Brain pericyte (primary cell): Measurements from ENCODE around the gene ARID5B.

ENCODE experiments used
- DNase-seq: peaks from one replicate; pipeline ENCODE4 v3.0.0-alpha.2; 2012; ENCODE audit warnings: low read depth, low spot score

The ARID5B gene

DNA sequence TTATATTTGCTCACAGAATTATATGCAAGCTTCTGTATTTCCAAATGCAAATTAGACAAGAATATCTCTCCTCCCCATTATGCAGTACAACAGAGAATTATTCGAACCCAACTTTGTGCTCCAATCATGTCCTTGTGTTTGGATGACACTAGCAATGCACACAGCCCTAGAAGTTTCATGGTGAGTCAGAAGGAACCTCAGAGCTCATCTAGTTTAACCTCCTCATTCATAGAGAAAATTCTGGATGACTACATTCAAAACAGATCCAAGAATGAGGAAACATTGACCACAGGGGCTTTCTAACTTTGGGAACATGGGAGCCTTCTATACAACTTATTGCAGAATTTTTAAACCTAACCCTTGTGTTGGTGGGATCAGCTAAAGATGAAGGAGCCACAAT lies 12.8 kb upstream of the ARID5B start:
- no peak for DNase-seq

DNA sequence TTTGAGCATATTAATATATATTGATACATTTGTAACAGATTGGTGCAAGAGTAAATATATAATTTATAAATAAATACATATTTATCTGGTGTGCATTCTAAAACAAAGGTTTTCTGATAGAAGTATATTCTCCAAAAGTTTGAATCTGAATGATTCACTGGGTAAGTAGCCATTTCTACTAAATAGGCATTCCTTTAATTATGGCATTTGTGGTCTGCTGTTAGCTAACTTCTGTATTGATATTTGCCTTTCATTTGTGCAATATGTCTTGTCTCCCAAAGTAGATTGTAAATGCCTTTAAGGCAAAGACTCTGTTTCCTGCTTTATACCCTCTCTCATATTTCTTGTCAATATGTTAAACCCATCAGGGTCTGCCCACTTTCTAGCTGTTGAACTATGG lies 11.1 kb upstream of the ARID5B start:
- DNase-seq: no peak

DNA sequence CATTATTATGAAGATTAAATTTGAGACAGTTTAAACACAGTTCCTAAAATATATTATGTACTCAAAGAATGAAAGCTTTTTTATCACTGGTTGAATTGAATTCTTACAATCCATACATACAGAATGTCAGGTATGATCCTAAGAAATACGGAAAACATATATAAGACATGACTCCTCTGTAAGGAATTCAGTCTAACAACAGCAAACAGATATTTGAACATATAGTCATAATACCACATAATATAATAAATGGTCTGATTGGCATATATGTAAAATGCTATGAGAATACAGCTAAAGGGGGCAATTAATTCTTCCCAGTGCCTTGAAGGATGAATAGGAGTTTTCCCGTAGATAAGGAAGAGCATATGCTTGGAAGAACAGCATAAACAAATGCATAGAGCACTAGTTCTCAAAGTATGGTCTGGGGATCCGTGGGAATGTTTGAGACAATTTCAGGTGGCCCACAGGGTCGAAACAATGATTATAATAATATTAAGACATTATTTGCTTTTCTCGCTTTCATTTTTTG lies 10.6 kb upstream of the ARID5B start:
- no peak for DNase-seq

DNA sequence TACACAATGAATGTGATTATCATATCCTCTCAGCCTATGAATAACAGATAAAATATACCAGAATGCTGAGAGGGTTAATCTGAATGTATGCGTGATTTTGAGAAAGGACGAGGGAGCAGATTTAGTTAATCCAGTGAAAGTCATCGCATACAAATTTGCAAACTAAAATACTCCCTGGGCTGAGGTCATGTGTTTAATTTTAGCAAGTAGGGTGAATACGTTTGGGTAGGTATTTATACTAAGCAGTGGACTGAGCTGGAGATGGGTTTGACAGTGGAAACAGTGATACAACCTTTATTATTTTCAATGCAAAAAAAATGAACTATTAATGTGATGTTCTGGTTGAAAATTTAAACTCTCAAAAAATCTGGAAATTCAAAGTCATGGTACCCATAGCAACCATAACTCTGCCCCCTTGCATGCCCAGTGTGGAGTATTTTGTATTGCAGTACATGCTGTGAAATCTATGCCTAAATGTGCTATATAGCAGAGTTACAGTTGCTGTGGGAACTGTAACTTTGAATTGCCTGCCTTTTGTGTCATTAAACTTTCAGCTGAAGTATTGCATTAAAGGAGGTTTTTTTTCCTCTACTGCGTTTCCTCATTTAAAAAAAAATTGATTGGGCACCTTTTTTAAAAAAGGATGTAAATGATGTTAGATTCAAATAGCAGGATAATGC lies 9.5 kb upstream of the ARID5B start:
- no peak for DNase-seq

DNA sequence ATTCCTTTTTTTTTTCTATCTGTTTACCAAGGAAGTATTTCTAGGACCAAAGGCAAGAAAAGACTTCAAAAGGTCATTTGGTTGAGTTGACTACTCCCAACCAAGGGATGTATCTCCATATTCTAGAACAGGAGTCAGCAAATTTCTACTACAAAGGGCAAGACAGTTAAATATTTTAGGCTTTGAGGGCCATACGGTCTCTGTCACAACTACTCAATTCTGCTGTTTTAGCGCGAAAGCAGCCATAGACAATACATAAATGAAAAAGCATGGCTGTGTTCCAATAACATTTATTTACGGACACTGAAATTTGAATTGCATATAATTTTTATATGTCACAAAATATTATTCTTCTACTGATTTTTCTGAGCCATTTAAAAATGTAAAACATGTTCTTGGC lies 8.5 kb upstream of the ARID5B start:
- no peak for DNase-seq

DNA sequence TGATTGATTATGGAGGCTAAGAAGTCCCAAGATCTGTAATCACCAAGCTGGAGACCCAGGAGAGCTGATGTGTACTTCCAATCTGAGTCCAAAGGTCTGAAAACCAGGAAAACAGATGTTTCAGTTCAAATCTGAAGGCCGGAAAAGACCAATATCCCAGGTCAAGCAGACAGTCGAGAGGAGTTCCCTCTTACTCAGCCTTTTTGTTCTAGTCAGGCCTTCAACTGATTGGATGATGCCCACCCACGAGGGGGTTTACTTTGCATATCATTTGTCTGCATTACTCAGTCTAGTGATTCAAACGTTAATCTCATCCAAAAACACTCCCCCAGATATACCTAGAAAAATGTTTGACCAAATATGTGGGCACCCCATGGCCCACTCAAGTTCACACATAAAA lies 7.4 kb upstream of the ARID5B start:
- no peak for DNase-seq

DNA sequence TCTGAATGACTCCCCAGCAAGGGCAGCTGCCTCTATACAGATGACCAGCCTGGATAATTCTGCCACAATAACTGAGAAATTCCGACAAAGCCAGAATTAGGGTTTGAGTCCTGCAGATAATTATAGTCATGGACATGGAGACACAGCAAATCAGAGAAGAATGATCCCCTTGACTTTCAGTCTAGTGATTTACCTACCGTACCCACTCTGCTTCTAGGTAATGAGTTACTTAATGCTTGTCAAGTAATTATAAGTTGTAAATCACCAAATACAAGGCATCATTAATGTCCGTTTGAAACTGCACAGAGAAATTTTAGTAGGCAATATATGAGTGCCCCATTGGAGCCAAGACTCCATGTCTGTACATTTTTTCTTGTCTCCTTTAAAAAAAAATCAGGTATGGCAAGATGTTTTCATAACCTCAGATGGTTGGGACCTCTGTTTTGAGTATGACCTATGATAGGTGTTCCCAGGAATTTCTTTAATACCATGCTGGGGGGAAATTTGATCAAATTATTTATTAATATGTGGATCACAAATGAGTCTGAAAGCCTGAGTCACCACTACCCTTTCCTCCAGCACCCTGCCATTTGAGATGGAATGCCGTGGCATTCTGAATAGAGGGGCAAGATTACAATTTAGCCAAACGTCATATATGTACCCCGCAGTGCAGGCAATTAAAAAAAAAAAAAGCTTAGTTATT lies 5.5 kb upstream of the ARID5B start:
- DNase-seq: no peak

DNA sequence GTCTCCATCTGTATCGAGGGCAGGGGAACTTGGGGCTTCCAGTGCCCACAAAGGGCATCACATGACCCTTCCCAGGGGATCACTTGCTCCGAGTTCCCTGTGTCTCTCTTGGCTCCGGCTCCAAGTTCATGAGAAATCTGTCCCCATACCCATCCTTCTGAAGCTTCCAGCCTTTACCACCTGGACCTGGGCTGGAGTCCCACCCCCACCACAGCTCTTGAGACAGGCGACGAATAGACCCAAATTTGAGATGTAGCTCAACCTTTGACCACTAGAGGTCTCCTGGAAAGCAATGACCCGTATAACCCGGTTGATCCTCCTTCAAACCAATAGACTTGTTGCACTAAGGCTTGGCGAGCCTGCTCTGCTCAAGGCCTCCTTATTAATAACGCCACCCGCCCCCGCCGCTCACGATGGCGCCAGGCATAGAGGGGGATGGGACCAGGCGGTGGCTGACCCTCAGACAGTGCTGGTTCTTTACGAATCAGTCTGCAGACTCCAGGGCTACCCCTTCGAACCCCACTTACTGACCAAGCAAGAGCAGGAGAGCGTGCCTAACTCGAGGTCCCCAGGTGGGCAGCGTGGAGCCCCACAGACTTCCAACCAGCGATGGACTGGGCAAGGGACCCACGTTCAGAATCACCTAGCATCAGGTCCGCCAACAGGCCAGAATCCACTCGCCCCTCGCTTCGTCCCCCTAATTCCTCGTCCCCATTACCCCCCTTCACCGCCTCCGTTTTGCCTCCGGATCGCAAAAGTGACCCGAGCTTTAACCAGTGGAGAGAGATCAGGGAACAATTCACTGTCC lies 4.4 kb upstream of the ARID5B start:
- no peak for DNase-seq

DNA sequence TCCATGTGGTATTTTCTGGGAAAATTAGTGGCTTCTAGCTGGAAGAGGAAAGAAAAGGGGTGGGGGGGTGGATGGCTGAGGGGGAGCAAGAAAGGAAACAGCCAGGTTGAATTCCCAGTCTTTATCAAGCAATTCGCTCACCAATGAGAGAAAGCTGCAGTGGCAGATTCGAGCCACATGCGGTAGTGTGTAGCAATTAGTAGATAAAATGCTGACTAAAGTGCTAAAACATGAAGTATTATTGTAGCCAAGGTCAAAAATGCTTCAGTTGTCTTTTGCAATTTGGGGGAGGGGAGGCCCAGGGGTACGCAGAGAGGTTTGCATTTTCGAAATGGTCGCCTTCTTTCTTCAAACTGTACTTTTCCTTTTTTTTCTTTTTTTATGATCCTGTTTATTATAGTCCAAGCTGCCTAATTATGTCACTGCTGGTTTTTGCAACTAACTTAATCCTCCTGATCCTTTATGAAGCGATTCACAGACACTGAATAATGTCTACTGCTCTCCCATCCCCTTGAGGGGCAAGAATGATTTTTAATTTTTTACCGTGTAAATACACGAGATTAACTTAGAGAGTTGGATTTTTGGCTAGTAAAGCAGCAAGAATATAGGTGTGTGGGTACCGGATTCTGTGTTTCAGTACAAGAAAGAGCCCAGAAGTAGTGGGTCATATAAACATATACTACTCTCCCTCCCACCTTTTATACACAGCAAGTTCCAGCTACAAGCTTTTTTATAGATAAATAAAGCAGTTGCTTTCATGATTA lies 3.6 kb upstream of the ARID5B start:
- DNase-seq: no peak

DNA sequence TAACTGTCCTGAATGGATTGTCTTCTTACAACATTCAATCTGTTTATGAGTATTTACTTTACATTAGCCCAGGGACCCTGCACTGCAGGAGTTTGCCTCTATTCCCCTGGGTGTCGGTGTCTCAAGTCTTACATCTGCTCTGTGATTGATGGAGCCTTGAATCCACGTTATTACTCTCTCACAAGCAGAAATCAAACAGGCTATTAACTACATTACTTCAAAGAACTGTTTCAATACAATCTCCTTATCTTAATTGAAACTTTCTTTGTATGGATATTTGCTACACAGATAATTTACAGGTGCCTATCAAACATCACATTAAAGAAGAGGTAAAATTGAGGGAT lies 3.1 kb upstream of the ARID5B start:
- no peak for DNase-seq

DNA sequence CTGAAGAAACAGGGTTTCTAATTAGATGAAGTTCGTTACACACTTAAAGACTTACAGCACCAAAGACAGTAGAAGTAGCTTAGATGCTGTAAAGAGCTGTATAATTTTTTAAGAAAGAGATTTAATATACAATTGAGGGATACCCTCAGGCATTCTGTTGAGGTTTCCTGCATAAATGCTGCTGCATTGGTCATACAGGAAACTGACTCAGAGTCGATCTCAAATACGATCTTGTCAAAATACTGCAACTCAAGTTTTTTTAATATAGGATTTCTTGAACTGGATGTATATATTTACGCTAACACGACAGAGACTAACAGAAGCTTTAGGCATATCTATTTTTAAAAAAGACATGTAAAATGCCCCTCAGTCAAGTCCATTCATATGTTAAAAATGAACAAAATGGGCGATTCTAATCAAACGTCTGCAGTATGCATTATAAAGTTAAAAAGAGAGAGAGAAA lies 2.4 kb upstream of the ARID5B start:
- DNase-seq: no peak

DNA sequence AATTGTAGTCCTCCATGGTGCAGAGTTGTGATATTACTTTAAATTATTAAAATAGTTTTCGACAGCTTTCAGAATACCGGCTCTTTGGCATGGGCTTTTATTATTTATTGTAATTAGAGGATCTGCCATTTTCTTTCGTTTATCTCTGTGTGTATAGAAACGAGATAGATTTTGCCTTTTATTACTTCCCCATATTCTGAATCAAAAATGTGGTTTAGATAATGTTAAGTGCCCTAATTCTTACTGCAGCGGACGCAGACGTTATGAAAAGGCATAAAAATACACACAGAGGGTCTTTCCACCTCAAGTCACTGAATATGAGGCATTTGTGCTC lies 1.9 kb upstream of the ARID5B start:
- no peak for DNase-seq

DNA sequence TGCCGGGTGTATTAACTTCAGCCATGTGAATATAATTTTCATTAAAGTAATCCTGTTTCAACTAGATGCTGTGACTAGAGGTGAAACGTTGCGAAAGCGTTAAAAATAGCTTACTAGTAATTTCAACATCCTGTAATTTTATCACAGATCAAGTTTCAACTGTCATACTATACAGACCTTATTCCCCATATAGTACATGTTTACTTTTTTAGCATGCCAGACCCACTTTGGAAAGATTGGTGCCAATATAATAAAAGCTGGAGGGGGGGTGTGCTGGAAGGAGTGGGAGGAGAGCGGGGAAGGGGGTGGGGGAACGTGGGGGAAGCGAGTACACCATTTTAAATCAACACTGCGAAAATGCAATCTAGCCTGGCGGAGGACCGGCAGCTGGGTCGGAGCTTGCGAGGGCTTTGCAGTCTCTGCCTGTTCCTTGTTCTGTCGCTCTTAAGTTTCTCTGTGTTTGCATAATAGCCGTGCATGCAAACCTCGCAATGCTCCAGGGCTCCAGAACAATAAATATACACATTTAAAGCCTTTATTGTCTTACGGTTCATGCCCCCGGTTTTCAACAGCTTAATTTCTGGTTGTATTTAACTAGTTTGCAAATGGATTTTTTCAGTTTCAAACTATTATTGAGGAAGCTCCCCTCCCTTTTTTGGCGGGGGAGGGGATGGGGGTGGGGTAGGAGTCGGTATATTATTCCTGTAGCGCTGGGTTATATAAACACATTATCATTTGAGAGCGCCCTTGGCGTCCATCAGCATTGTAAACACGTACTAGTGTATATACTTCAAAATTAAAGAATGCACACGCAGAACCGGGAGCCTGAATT lies 1.3 kb upstream of the ARID5B start:
- DNase-seq: no peak

DNA sequence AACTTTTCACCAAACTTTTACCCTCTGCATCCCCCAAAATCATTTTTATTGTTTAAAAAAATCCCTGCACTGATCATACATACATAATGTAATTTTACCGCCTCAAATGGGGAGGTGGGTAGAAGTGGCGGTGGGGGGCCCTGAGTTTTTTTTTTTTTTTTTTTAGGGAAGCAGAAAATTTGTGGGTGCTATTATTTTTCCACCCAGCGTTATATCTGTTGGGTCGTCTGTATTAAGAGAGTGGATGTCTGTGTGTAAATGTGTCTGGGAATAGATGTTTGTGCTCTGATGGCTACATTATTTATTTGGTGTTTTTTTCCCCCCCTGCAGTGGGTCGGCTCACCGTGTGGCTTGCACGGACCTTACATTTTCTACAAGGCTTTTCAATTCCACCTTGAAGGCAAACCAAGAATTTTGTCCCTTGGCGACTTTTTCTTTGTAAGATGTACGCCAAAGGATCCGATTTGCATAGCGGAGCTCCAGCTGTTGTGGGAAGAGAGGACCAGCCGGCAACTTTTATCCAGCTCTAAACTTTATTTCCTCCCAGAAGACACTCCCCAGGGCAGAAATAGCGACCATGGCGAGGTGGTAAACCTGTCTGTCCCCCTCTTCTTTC lies 438 bp downstream of the ARID5B start:
- no peak for DNase-seq

DNA sequence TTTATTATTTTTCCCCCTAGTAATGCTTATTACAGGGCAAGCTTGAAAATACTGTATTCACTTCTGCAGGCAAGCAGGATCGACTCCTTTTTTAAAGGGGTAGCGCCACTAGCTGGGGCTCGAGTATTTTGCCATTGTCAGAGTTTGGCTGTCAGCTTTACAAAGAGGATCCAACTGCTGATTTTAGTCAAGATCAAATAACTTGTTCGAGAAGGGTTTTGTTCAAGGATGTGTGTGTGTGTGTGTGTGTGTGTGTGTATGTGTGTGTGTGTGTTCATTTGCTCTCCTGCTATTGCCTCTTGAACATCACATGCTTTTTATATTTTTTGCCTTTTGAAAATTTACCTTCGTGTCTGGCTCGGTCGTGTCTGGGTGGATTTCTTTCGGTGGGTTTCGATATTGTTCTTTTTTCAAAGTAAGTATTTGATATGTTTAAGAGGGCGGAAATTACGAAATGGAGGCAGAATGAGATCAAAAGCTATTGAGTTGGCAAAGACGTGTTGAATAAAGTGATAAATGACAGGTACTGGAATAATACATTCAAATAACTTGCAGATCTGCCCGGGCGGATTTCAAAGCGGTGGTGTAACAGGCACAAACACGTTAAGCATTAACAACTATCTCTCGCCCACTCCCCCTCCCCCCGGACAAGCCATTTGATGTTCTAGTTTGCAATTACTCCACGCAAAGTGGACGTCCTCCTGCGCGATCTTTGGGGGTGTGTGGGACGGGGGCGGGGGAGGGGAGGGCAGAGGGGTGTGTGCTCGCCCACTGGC lies 1.1 kb downstream of the ARID5B start:
- no peak for DNase-seq

DNA sequence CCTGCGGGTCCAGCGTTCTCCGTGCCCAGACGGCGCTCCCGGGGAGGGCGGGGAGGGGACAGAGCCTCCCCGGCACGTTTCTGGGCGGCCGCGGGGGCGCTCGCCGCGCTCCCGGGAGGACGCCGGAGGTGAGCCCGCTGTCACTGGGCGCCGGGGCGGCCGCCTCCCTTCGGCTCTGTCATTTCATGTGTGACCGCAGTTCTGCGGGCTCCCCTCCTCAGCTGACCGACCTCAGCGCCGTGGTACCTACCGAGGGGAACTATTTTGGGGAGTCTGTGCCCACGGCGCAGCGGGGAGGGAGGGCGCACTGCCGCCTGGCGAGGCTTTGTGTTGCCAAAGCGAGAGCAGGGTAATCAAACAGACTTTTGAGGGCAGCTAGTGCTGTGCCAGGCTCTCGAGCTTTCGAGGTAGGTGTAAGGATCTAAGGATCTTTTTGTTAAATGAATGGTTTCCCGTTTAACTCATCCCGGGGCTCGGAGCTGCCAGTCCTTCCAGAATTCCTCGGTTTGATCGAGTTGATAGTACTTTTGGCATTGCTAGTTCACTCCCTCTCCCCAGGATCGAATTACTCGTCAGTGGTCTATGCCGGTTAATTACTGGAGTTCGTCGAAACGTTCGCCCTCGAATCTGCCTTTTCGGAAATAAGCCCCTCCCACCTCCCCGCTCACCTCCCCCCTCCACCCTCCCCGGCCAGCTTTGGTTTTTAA lies 1.9 kb downstream of the ARID5B start:
- no peak for DNase-seq

DNA sequence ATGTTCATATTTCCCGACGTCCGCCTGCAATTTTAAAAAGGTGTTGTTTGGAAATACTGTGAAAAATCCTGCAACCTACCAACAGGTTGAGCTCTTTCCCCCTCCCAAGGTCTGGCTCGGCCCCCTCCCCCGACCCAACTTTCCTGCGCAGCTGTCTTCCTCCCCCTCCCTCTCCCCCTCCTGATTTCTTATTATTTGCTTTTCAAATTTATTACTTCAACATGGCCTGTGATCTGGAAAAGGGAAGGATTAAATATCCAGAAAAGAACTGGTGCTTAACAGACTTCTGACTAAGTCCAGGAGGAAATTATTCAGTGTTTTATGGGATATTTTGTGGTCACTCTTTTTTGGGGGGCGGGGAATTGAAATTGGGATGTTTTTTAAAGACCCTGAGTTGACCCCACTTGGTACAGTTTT lies 2.4 kb downstream of the ARID5B start:
- DNase-seq: no peak

DNA sequence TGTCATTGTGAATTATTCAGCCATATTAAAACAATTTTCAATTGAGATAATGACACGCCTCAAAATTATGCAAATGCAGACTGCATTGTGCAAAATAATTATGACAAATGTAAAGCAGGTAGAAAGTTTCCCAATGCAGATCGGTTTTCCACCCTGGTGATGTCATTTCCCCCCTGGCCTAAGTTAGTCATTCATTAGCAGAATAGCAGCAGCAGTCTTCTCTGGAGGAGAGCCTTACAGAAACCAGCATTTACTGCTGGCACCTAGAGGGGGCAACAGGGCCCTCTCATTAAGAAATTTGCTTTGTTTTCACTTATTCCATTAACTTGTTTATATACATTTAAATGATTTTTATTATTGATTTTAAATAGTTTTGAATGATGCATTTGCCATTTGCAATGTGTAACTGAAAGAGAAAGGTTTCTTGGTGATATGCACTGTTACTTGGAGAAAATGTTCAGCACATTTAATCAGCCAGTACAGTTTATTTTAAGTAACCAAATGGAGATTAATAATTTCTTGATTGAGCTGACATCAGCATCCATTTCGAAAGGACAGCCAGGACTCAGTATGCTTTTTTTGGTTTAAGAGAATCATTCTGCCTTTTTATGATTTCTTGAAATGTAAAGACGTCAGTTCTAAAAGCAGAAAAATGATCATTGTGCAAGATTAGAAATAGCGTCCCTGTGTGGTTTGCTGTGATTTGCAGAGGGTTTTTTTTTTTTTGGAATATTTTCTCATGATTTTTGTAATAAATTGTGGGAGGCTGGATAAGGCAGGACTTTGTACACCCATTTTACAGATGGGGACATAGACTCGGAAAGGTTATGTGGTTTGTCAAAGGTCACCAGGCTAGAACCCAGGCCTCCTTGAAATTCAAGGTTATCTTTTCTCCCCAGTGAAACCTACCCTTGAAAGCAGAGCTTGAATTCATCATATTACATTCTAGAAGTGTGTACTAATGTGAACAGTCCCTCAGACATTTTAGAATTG lies 3.5 kb downstream of the ARID5B start:
- DNase-seq: no peak
